Heart left ventricle (tissue), 13 donors: ENCODE measurements around the gene BCL3.

ENCODE experiments used
- POLR2A ChIP-seq, 2 donors: fragments of 450-650 bp; IDR thresholded peaks; one replicate each; pipeline ENCODE4 v1.6.1; 2017; ENCODE audit warnings: antibody characterized with exemption in 2 of 2, mild to moderate bottlenecking in 2 of 2, moderate library complexity in 2 of 2
- TF ChIP-seq, protein P1 (sequence below), 12 donors: fragments of 200-600 bp; sonication (generic) in 4 of 12; IDR thresholded peaks; one replicate each; pipeline versions ENCODE4 v1.5.0 to v1.8.0; 2018 to 2022; ENCODE audit warnings: antibody characterized with exemption in 12 of 12, mild to moderate bottlenecking in 5 of 12
- donor health status: ischemic (EF 13 %, LVEDD 7.1; RV severe dilation, severe dysfunction).
- donor health status: DM: no; HTN: yes; CAD: no.
- donor health status: DM: no; HTN: no; CAD: no.
- donor health status: ischemic (EF 25% LVEDD 6.9; RV normal size, moderate dysfunction).
- donor health status: ischemic (EF 25% LVEDD 5.7; RV mildly dilated, moderate dysfunction).
- donor health status: ischemic (EF 35%, LVEDD 5.7; RV mildly dilated, moderate dysfunction).
- donor health status: nonischemic (EF 11% LVEDD 7.7; RV severe dilation, severe dysfunction).
- donor health status: DM: yes; HTN: yes; CAD: no.
- donor health status: PGD.
- donor health status: ischemic (EF 29% LVEDD 5.4; RV normal size, mild dysfunction).
- donor health status: nonischemic (EF 23%, LVEDD 6.1; RV moderate dilation, normal function).

DNA sequence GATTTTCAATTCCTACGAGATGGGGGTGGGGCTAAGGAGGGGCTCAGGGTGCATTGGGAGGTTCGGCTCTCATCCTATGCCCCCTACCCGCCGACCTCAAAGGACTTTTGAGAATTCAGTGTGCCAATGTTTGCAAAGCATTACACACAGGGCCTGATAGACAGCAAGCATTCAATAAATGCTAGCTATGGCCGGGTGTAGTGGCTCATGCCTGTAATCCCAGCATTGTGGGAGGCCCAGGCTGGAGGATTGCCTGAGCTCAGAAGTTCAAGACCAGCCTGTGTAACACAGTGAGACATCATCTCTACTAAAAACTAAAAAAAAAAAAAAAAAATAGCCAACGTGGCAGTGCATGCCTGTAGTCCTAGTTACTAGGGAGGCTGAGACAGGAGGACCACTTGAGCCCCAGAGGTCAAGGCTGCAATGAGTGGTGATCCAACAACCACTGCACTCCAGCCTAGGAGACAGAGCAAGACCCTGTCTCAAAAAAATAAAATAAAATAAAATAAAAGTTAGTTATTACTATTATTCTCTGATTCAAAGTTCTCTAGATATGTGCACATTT, 27.2 kb downstream of the BCL3 start:
- TF ChIP-seq, protein P1, sequence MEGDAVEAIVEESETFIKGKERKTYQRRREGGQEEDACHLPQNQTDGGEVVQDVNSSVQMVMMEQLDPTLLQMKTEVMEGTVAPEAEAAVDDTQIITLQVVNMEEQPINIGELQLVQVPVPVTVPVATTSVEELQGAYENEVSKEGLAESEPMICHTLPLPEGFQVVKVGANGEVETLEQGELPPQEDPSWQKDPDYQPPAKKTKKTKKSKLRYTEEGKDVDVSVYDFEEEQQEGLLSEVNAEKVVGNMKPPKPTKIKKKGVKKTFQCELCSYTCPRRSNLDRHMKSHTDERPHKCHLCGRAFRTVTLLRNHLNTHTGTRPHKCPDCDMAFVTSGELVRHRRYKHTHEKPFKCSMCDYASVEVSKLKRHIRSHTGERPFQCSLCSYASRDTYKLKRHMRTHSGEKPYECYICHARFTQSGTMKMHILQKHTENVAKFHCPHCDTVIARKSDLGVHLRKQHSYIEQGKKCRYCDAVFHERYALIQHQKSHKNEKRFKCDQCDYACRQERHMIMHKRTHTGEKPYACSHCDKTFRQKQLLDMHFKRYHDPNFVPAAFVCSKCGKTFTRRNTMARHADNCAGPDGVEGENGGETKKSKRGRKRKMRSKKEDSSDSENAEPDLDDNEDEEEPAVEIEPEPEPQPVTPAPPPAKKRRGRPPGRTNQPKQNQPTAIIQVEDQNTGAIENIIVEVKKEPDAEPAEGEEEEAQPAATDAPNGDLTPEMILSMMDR (IDR thresholded peaks at IDR 0.05), result no peak
- TF ChIP-seq POLR2A (IDR thresholded peaks at IDR 0.05), result no peak
